ENCODE results near the gene UBR3. TPM values are rescaled to one million over a fixed set of nuclear protein-coding genes. Genes with fewer than 3 reads are reported as not detected.
"Not testable (repeated sequence)": the region's sequence is repeated elsewhere in the genome, so short reads cannot be mapped to it uniquely, and the experiment has no call there.

UBR3 gene
- total and polyA plus RNA-seq, 4 donors: 9.5 to 137 (median 25.7) TPM

GRCh38 chr2:169892951-169893350, 65.7 kb downstream of the UBR3 start:
- Histone ChIP-seq H3K27me3 (ENCODE audit: control insufficient read depth in 3 of 3, insufficient read depth in 3 of 3, low read length in 2 of 3) (no peaks in the 10 kb centered on the region), H3K9me3 (ENCODE audit: control insufficient read depth in 4 of 4, insufficient read depth in 3 of 4, low read length in 3 of 4) (no peaks in the 10 kb centered on the region), H3K4me3 (no peak overlapping the region), H3K4me1 (ENCODE audit: control insufficient read depth in 5 of 5, insufficient read depth in 5 of 5, low read length in 5 of 5) (peaks cover 0 to 8% (median 4%) of the 10 kb centered on the region in 5 donors), H3K9ac (ENCODE audit: insufficient read depth in 1 of 2, low read length in 2 of 2) (no peak overlapping the region), H3K36me3 (ENCODE audit: control insufficient read depth in 4 of 4, insufficient read depth in 4 of 4, low read length in 4 of 4) (peaks cover 0 to 13% (median 8%) of the 10 kb centered on the region in 4 donors), H3K27ac (ENCODE audit: low read depth in 1 of 2, low read length in 1 of 2) (no peak overlapping the region)
- ATAC-seq (ENCODE audit: insufficient read depth, low FRiP score) (no peak), DNase-seq (no peak)
- 65 to 80% methylated on average over 1 of the region's 1 CpG for WGBS, 2 donors
- TF ChIP-seq CTCF (IDR thresholded peaks at IDR 0.05; ENCODE audit: control extremely low read depth, extremely low read depth): no peak

GRCh38 chr2:169895294-169895985, 68.2 kb downstream of the UBR3 start:
- no peak for ATAC-seq (ENCODE audit: insufficient read depth, low FRiP score)

GRCh38 chr2:169897834-169898233, 70.6 kb downstream of the UBR3 start:
- no peaks in the 10 kb centered on the region for H3K9me3 ChIP-seq (ENCODE audit: control insufficient read depth in 4 of 4, insufficient read depth in 3 of 4, low read length in 3 of 4)
- peaks cover 0 to 23% (median 7%) of the 10 kb centered on the region in 4 donors for H3K36me3 ChIP-seq (ENCODE audit: control insufficient read depth in 4 of 4, insufficient read depth in 4 of 4, low read length in 4 of 4)
- H3K4me3 ChIP-seq: no peak overlapping the region
- H3K27me3 ChIP-seq (ENCODE audit: control insufficient read depth in 3 of 3, insufficient read depth in 3 of 3, low read length in 2 of 3): no peaks in the 10 kb centered on the region
- ATAC-seq (ENCODE audit: insufficient read depth, low FRiP score) (no peak), DNase-seq (no peak)
- no peak for TF ChIP-seq CTCF (IDR thresholded peaks at IDR 0.05; ENCODE audit: control extremely low read depth, extremely low read depth)
- H3K27ac ChIP-seq (ENCODE audit: low read depth in 1 of 2, low read length in 1 of 2): peak overlapping the region in 1 of 2 donors; percentile 9
- H3K9ac ChIP-seq (ENCODE audit: insufficient read depth in 1 of 2, low read length in 2 of 2): no peak overlapping the region
- no peaks in the 10 kb centered on the region for H3K4me1 ChIP-seq (ENCODE audit: control insufficient read depth in 5 of 5, insufficient read depth in 5 of 5, low read length in 5 of 5)

More at GRCh38 chr2:169895294-169895985, 68.2 kb downstream of the UBR3 start:
- H3K27me3 ChIP-seq (ENCODE audit: control insufficient read depth in 3 of 3, insufficient read depth in 3 of 3, low read length in 2 of 3): no peaks in the 10 kb centered on the region
- peaks cover 0 to 17% (median 10%) of the 10 kb centered on the region in 4 donors for H3K36me3 ChIP-seq (ENCODE audit: control insufficient read depth in 4 of 4, insufficient read depth in 4 of 4, low read length in 4 of 4)
- WGBS, 2 donors: 95 to 99% methylated on average over 3 of the region's 3 CpGs
- peaks cover 0 to 8% (median 4%) of the 10 kb centered on the region in 5 donors for H3K4me1 ChIP-seq (ENCODE audit: control insufficient read depth in 5 of 5, insufficient read depth in 5 of 5, low read length in 5 of 5)
- H3K27ac ChIP-seq (ENCODE audit: low read depth in 1 of 2, low read length in 1 of 2): no peak overlapping the region
- no peak for TF ChIP-seq CTCF (IDR thresholded peaks at IDR 0.05; ENCODE audit: control extremely low read depth, extremely low read depth)
- H3K9ac ChIP-seq (ENCODE audit: insufficient read depth in 1 of 2, low read length in 2 of 2): no peak overlapping the region
- H3K9me3 ChIP-seq (ENCODE audit: control insufficient read depth in 4 of 4, insufficient read depth in 3 of 4, low read length in 3 of 4): no peaks in the 10 kb centered on the region
- no peak overlapping the region for H3K4me3 ChIP-seq
- DNase-seq: no peak

GRCh38 chr2:169900103-169900502, 72.8 kb downstream of the UBR3 start:
- not testable (repeated sequence) for ATAC-seq (ENCODE audit: insufficient read depth, low FRiP score); DNase-seq; H3K27ac ChIP-seq (ENCODE audit: low read depth in 1 of 2, low read length in 1 of 2); H3K9me3 ChIP-seq (ENCODE audit: control insufficient read depth in 4 of 4, insufficient read depth in 3 of 4, low read length in 3 of 4); H3K27me3 ChIP-seq (ENCODE audit: control insufficient read depth in 3 of 3, insufficient read depth in 3 of 3, low read length in 2 of 3); H3K4me3 ChIP-seq; H3K4me1 ChIP-seq (ENCODE audit: control insufficient read depth in 5 of 5, insufficient read depth in 5 of 5, low read length in 5 of 5); H3K9ac ChIP-seq (ENCODE audit: insufficient read depth in 1 of 2, low read length in 2 of 2)
- WGBS, 2 donors: 58 to 72% methylated on average over 4 of the region's 4 CpGs
- peaks cover 3 to 23% (median 5%) of the 10 kb centered on the region in 4 donors for H3K36me3 ChIP-seq (ENCODE audit: control insufficient read depth in 4 of 4, insufficient read depth in 4 of 4, low read length in 4 of 4)

Data from lung (tissue), 12 donors.